Stimulated activated CD8-positive, alpha-beta memory T cell treated with anti-CD3 and anti-CD28 coated beads, Interleukin-2, amount 100 ng/mL, for 48 hours (primary cell): ENCODE measurements around the gene PTP4A2.

Experiments
- DNase-seq, 2 donors: peaks; one replicate each; pipeline ENCODE4 v3.0.0-alpha.2; 2020; ENCODE audit warnings: low read depth in 2 of 2

The PTP4A2 gene

DNA sequence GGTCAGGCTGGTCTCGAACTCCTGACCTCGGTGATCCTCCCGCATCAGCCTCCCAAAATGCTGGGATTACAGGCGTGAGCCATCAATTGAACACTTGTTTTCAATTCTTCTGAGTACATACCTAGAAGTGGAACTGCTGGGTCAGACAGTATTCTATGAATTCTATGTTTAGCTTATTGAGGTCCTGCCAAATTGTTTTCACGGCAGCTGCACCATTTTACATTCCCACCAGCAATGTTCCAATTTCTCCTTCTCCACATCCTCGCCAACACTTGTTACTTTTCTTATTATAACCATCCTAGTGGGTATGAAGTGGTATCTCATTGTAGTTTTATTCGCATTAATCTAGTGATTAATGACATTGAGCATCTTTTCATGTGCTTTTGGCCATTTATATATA lies 49.9 kb downstream of the PTP4A2 start:
- DNase-seq = no peak

DNA sequence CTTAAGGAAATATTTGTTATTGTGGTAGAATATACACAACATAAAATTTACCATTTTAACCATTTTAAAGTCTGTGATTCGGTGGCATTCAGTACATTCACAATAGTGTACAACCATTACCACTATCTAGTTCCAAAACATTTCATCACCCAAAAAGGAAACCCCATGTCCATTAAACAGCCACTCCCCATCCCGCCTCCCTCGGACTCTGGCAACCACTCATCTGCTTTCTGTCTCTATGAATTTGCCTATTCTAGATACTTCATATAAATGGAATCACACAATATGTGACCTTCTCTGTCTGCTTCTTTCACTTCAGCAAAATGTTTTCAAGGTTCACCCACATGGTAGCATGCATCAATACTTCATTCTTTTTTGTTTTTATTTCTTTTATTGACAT lies 51.3 kb downstream of the PTP4A2 start:
- no peak for DNase-seq

DNA sequence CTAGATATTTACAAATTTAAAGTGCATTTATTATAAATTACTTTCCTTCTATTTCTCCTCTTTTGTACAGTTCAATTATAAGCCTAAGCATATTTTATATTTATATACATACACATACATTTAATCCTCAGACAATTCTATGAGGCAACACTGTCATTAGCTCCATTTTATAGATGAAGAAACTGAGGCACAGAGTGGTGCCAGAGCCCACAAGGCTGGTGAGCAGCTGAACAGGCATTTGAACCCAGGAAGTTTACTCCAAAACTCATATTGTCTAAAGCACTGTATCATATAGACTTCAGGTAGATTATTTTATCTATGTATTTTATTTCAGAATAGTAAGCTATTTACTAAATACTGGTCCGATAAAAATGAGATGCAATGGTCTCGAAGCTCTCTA lies 52.3 kb downstream of the PTP4A2 start:
- DNase-seq = no peak

DNA sequence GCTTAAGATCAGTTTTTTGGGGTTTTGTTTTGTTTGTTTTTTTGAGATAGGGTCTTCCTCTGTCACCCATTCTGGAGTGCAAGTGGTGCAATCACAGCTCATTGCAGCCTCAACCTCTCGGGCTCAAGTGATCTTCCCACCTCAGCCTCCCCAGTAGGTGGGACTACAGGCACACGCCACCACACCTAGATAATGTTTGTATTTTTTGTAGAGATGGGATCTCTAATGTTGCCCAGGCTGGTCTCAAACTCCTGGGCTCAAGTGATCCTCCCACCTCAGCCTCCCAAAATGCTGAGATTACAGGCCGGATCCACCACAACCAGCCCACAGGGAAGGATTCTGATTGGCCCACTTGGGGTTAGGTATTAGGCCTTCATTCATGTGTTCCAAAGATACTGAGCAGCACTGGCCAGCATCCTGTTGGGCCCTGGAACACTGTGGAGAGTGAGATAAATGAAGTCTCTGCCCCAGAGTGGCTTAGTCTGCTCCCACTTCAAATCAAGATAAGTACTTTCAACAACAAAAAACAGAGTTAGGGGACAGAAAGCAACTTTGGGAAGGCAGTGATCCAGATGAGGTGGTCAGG lies 54.7 kb downstream of the PTP4A2 start:
- no peak for DNase-seq

DNA sequence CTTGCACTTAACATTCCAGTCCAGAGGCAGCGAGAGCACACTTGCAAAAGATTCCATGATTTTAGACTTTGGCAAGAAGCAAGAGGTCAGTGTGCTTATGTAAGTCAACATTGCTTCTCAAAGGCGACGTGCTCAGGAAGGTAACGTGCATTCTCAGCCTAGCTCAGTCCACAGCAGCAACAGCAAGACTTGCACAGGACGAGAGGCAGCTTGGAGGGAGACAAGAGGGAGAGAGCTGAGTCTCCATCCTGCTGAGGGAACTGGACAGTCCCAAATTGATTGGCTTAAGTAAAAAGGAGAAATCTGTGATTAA lies 56.5 kb downstream of the PTP4A2 start:
- no peak for DNase-seq

DNA sequence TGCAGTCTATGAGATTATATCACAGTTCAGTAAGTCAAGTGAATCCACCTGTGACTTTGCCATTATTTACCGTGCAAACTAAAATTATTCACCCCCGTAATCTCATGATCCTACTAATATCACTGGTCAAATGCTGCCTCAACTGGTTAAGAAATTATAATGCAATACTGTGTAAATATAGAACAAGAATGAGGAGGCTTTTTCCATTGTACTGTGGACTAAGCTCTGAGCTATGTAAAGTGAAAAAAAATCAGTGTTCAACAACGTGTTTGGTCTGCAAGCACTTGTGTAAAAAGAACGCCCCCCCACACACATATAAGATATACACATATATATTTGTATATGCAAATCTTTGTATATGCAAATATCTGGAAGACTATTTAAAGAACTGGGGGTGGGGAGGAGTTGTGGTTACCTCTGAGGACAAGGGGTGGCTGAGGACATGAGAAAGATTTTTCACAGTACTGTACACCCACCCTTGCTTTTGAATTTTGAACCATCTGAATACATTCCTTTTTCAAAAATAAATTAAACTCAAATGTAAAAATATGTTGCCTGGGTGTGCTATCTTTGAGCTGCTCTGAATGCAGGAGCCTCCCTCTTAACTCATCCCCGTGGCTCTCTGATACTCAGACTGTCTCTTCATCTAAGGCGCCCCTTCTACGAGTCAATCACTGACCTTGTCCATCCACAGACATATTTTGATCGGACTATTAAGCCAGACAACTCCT lies 57.0 kb downstream of the PTP4A2 start:
- no peak for DNase-seq

DNA sequence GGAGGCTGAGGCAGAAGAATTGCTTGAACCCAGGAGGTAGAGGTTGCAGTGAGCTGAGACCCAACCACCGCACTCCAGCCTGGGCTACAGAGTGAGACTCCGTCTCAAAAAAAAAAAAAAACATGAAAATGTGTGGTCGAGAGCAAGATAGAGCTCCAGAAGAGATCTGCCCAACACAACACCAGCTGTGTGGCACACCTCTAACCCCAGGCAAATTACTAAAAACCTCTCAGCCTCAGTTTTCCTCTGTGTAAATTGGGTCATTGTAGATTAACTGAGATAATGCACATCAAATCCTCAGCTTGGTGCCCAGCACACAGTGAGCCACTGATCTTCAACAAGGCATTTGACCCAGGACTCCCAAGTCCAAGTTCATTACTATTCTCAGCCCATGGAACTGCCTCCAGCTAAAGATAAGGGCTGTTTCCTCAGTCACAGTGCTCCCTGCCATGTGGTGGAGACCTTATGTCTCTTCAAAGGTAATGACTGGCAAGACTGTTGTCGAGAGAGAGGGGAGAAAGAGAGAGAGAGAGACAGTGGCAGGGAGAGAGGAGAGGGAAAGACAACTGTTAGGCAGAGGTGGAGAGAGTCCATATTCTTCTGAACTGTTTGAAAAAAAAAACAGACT lies 58.1 kb downstream of the PTP4A2 start:
- no peak for DNase-seq

DNA sequence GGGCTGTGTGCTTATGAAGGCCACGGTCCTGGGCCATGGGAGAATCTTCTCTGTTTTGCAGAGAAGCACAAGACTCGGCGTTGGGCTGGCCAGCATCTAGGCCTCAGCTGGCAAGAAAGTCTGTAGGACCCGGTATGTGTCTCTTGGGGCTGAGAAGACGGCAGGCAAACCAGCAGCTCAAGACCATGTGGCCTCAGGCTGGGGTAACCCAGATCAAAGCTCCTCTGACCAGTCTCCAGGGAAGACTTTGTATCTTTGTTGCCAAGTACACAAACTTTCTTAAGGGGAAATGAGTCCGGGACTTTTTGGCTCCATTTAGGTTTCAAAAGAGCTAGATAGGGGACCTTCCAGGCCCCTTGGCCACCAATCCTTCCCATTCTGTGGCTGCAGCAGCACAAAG lies 60.1 kb downstream of the PTP4A2 start:
- DNase-seq = no peak

DNA sequence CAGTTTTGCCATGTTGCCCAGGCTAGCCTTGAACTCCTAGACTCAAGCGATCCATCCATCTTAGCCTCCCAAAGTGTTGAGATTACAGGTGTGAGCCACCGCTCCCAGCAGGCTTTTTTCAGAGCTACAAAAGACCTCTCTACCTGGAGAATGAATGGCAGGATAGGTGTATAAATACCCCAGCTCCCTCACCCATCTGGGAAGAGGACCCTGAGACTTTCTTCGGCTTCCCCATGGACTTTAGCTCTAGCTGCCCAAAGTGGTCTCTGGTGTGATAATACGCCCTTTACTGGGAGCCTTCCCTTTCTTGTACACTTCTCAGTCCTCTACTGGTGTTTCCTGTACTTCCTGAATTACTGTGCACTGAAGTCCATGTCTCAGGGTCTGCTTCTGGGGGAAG lies 60.6 kb downstream of the PTP4A2 start:
- DNase-seq = no peak

DNA sequence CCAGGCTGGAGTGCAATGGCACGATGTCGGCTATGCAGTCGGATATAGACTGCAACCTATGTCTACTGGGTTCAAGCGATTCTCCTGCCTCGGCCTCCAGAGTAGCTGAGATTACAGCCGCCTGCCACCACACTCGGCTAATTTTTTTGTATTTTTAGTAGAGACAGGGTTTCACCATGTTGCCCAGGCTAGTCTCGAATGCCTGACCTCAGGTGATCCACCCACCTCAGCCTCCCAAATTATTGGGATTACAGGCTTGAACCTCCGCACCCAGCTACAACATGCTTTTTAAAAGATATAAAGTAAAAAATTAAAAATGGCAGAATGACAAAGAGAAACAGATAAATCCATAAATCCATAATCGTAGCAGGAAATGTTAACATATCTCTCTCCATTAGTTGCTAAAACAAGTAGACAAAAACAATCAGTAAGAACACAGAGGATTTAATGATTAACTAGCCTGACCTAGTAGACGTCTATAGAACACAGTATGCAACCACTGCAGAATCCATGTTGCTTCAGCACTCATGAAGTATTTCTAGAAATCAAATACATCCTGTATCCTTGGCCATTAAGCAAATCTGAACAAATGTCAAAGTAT lies 62.4 kb downstream of the PTP4A2 start:
- DNase-seq = no peak

DNA sequence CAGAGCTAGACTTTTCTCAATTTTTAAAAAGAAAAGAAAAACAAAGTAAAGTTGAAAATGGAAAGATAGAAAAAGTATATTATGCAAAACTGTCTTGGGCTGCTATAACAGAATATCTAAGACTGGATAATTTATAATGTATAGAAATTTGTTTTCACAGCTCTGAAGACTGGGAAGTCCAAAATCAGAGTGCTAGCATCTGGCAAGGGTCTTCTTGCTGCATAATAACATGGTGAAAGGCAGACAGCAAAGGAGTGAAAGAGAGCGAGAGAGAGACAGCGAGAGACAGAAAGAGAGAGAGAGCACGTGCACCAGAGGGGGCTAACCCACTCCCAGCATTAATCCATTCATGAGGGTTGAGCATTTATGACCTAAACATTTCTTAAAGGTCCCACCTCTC lies 63.2 kb downstream of the PTP4A2 start:
- no peak for DNase-seq

DNA sequence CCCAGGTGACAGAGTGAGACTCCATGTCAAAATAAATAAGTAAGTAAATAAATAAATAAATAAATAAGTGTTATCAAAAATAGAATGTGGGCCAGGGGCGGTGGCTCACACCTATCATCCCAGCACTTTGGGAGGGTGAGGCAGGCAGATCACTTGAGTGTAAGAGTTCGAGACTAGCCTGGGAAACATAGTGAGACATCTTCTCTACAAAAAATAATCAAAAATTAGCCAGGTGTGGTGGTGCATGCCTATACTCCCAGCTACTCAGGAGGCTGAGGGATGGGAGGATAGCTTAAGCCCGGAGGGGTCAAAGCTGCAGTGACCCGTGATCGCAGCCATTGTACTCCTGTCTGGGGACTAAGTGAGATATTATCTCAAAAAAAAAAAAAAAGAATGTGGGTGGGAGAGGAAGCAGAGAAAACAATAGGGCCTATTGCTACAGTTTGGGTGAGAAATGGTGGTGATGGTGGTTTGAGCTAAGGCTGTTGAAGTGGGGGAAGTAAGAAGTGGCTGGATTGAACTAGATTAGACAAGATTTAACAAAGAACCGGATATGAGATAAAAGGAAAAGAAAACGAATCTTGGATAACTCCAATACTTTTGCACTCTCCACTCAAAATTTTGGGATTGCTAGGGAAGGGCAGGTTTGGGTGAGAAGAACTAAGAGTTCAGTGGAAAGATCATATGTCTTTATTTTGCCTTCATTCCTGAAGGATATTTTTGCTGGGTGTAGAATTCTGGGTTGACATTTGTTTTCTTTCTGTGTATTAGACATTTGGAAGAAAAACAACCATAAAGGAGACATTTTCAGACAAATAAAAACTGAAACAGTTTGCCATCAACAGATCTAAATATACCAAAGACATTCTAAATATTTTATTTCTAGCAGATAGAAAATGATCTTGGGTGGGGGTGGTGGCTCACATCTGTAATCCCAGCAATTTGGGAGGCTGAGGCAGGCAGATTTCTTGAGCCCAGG lies 65.2 kb downstream of the PTP4A2 start:
- no peak for DNase-seq

DNA sequence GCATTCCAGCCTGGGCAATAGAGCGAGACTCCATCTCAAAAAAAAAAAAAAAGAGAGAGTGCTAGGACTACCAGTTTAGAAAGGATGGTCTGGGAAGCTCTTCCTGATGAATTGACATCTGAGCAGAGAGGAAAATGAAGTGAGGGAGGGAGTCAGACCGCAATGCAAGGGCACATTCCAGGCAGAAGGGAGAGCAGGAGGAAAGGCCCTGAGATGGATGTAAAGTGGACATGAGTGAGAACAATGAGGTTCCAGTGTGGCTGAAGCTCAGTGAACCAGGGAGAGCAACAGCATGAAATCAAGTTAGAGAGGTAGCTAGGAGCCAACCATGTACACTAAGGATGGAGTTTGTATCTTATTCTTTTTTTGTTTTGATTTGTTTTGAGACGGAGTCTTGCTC lies 66.5 kb downstream of the PTP4A2 start:
- no peak for DNase-seq

DNA sequence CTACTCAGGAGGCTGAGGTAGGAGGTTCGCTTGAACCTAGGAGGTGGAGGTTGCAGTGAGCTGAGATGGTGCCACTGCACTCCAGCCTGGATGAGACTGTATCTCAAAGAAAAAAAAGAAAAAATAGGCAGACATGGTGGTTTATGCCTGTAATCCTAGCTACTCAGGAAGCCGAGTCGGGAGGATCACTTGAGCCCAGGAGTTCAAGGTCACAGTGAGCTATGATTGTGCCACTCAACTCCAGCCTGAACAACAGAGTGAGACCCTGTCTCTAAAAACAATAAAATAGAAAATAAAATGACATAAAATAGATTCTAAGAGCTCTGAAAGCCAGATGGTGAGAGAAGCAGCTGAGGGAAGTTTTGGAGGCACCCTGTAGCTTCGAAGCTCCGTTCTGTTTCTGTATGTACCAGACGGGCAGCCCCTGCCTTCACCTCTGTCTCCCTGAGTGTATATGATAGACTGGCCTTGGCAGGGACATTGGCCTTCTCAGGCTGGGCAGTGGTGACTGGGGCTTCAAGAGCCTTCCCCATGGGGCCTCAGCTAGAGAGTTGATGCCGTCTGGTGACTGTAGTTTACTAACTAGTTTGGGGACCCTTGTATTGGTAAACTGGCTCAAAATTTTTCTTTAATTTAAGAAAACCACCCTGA lies 68.0 kb downstream of the PTP4A2 start:
- DNase-seq = no peak

DNA sequence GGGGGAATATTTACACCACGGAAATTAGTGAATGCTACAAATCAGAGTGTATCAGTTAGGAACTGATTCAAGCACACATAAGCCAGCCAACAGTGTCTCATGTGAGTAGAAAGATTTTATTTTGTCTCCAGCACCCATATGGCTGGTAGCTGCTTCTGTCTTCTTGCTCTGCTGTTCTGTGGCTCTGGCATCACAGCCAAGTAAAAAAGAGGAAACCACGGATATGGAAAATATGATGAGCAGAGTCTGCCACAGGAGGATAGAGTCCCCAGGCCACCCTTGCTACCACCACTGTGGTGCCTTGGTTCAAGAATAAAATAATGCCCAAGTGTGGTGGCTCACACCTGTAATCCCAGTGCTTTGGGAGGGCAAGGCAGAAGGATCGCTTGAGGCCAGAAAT lies 68.7 kb downstream of the PTP4A2 start:
- DNase-seq = no peak

DNA sequence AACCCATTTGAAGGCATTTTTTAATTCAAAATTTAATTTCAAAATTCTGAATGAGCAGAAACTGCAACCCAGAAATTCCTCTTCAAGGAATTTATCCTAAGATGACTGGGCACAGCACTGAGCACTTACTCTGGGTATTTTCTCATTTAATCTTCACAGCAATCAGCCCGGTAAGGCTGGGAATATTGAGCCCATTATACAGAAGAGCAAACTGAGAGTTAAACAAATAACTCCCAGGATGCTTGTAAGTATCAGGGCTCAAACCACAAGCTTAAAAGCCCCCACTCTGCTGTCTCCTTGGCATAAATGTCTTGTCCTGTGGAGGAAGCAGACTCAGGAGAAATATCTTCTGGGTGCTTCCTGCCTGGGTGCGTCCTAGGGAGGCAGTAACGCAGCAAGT lies 69.3 kb downstream of the PTP4A2 start:
- DNase-seq = no peak

DNA sequence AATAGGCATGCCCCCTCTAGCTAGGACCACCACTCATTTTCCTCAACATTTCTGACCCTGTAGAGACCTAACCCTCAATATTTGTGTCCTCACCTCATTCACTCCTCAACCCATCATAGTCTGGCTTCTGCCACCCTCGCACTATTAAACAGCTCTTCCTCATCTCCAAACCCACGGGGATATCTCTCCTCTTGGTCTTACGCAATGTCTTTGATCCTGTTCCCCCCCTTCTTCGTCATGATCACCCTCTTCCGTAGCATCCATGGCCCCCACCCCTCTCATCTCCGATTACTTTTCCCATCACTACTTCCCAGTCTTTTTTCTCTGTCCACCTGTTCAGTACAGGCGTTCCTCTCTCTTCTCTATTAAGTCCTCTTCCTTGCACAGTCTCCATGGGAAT lies 70.6 kb downstream of the PTP4A2 start:
- DNase-seq = no peak

DNA sequence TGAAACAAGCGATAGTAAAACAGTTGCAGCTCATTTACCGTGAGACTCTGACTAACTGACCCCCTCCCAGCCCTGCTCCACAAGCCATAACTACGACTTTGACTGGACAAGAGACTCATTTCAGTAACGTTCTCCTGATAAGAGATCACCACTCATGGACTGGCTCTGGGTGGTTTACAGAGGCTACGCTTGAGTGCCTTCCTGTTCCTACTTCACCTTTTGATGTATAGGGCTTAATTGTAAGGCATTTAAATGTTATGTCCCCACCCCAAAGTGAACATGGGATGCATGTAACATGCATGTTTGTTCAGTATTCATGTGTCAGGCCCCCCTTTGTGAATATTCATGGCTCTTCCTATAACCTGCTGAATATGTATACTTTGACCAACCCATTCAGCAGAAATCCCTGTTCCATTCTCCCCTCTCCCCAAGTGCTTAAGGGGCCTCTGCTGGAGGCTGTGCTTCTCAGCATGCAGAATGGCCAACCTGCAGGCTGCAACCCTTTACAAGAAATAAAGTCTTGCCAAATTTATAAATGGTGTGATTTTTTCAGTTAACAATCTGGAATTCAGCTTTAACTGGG lies 71.6 kb downstream of the PTP4A2 start:
- DNase-seq = no peak

DNA sequence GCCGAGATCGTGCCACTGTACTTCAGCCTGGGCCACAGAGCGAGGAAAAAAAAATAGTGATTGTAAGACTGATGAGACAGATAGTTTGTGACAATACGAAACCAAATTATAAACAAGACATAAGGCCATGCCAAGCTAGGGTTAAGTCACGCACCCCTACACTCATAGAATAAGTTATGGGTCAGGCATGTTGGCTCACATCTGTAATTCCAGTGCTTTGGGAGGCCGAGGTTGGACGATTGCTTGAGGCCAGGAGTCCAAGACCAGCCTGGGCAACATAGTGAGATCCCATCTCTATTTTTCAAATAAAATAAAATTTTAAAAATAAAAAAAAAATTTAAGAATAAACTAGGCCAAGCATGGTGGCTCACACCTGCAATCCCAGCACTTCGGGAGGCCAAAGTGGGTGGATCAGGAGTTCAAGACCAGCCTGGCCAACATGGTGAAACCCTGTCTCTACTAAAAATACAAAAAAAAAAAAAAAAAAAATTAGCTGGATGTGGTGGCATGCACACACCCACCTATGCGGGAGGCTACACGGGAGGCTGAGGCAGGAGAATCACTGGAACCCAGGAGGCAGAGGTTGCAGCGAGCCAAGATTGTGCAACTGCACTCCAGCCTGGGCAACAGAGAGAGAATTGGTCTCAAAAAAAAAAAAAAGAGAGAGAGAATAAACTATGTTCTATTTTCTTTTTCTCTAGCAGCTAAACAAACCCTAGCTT lies 72.3 kb downstream of the PTP4A2 start:
- no peak for DNase-seq

DNA sequence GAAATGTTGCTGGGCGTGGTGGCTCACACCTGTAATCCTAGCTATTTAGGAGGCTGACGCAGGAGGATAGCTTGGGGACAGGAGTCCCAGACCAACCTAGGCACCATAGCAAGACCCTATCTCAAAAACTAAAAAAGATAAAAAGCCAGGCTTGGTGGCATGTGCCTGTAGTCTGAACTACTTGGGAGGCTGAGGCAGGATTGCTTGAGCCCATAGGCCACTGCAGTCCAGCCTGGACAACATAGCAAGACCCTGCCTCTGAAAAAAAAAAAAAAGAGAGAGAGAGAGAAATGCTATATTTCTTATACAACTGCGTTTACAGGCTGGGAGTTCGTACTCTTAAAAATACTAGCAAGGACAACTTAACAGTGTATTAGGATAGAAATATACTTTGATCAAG lies 76.1 kb downstream of the PTP4A2 start:
- DNase-seq = no peak

DNA sequence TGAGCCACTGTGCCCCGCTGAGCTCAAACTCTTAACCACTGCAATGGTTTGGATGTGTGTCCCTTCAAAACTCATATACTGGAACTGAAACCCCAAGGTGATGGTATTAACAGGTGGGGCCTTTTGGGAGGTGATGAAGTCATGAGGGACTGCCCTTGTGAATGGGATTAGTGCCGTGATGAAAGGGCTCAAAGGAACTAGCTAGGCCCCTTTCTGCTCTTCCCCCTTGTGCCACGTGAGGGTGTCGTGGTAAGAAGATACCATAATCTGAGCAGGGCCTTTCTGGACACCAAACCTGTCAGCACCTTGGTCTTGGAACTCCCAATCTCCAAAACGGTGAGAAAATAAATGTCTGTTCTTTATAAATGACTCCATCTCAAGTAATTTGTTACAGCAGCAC lies 76.8 kb downstream of the PTP4A2 start:
- no peak for DNase-seq
